H9 (cell line): ENCODE data around the gene MMD. TPM values are rescaled to one million over a fixed set of nuclear protein-coding genes. Genes with fewer than 3 reads are reported as not detected.

Source experiments
- DNase-seq: peaks from one replicate; pipeline ENCODE4 v3.0.0-alpha.2; 2017
- H2AFZ ChIP-seq: one replicate; pipeline ENCODE4 v1.6.1; 2013; ENCODE audit warnings: mild to moderate bottlenecking, low read length, control low read depth, moderate library complexity
- H2AK5ac ChIP-seq: 2 replicates; pipeline ENCODE4 v1.6.1; 2013; ENCODE audit warnings: low read length, control low read depth, mixed read lengths; ENCODE audit not compliant: insufficient read length
- H2BK120ac ChIP-seq: one replicate; pipeline ENCODE4 v1.6.1; 2013; ENCODE audit warnings: low read depth, mild to moderate bottlenecking, low read length, control low read depth, inconsistent platforms; ENCODE audit not compliant: poor library complexity, severe bottlenecking
- H2BK12ac ChIP-seq: 2 replicates; pipeline ENCODE4 v1.6.1; 2013; ENCODE audit warnings: low read length, control low read depth, mixed read lengths, low read depth; ENCODE audit not compliant: insufficient read length
- H2BK15ac ChIP-seq: 2 replicates; pipeline ENCODE4 v1.6.1; 2013; ENCODE audit warnings: low read depth, low read length, control low read depth
- H2BK20ac ChIP-seq: one replicate; pipeline ENCODE4 v1.6.1; 2013; ENCODE audit warnings: low read depth, mild to moderate bottlenecking, low read length, control low read depth, inconsistent platforms; ENCODE audit not compliant: poor library complexity, severe bottlenecking
- H2BK5ac ChIP-seq: 2 replicates; pipeline ENCODE4 v1.6.1; 2013; ENCODE audit warnings: low read length, control low read depth, mixed read lengths; ENCODE audit not compliant: insufficient read length
- H3K14ac ChIP-seq: 2 replicates; pipeline ENCODE4 v1.6.1; 2013; ENCODE audit warnings: low read length, control low read depth; ENCODE audit not compliant: insufficient read depth
- H3K18ac ChIP-seq: 2 replicates; pipeline ENCODE4 v1.6.1; 2013; ENCODE audit warnings: low read depth, mild to moderate bottlenecking, mixed read lengths, low read length, control low read depth; ENCODE audit not compliant: insufficient read length
- H3K23ac ChIP-seq: 2 replicates; pipeline ENCODE4 v1.6.1; 2013; ENCODE audit warnings: low read length, control low read depth, mixed read lengths, low read depth; ENCODE audit not compliant: insufficient read length
- H3K23me2 ChIP-seq: 2 replicates; pipeline ENCODE4 v1.6.1; 2013; ENCODE audit warnings: low read depth, mild to moderate bottlenecking, mixed read lengths, low read length, control low read depth; ENCODE audit not compliant: insufficient read length, poor library complexity, severe bottlenecking
- H3K27ac ChIP-seq: 2 replicates; pipeline ENCODE4 v1.5.1; 2013; ENCODE audit warnings: low read length, control low read depth, mixed read lengths, low read depth; ENCODE audit not compliant: insufficient read length
- H3K27me3 ChIP-seq: 2 replicates; pipeline ENCODE4 v1.6.1; 2013; ENCODE audit warnings: low read length, control low read depth, inconsistent platforms; ENCODE audit not compliant: insufficient read depth
- H3K4ac ChIP-seq: 2 replicates; pipeline ENCODE4 v1.6.1; 2013; ENCODE audit warnings: low read depth, mild to moderate bottlenecking, control low read depth, inconsistent platforms, low read length, moderate library complexity
- H3K4me1 ChIP-seq: 2 replicates; pipeline ENCODE4 v1.6.1; 2013; ENCODE audit warnings: low read length, control low read depth, inconsistent platforms; ENCODE audit not compliant: insufficient read depth
- H3K4me2 ChIP-seq: 2 replicates; pipeline ENCODE4 v1.6.1; 2013; ENCODE audit warnings: low read length, control low read depth, mixed read lengths; ENCODE audit not compliant: insufficient read length, insufficient read depth
- H3K56ac ChIP-seq: 2 replicates; pipeline ENCODE4 v1.6.1; 2013; ENCODE audit warnings: low read depth, mild to moderate bottlenecking, mixed read lengths, low read length, control low read depth; ENCODE audit not compliant: insufficient read length
- H3K79me1 ChIP-seq: 2 replicates; pipeline ENCODE4 v1.6.1; 2013; ENCODE audit warnings: low read depth, mild to moderate bottlenecking, moderate library complexity, low read length, control low read depth, inconsistent platforms; ENCODE audit not compliant: insufficient read depth, poor library complexity, severe bottlenecking
- H3K79me2 ChIP-seq: 2 replicates; pipeline ENCODE4 v1.6.1; 2013; ENCODE audit warnings: low read length, control low read depth, inconsistent platforms; ENCODE audit not compliant: insufficient read depth
- H3K9ac ChIP-seq: 2 replicates; pipeline ENCODE4 v1.6.1; 2013; ENCODE audit warnings: low read length, control low read depth, mixed read lengths; ENCODE audit not compliant: insufficient read length; ENCODE audit errors: extremely low read depth
- H3K9me3 ChIP-seq: one replicate; pipeline ENCODE4 v1.6.1; 2013; ENCODE audit warnings: low read depth, low read length, inconsistent platforms; ENCODE audit not compliant: control insufficient read depth
- H3T11ph ChIP-seq: one replicate; pipeline ENCODE4 v1.6.1; 2013; ENCODE audit warnings: mild to moderate bottlenecking, low read length, control low read depth, inconsistent platforms
- H4K20me1 ChIP-seq: one replicate; pipeline ENCODE4 v1.6.1; 2013; ENCODE audit not compliant: control insufficient read depth, insufficient read length, insufficient read depth
- H4K5ac ChIP-seq: 2 replicates; pipeline ENCODE4 v1.6.1; 2013; ENCODE audit warnings: low read depth, mild to moderate bottlenecking, mixed read lengths, low read length, control low read depth; ENCODE audit not compliant: insufficient read length
- H4K8ac ChIP-seq: replicated peaks from 2 replicates; pipeline ENCODE4 v1.6.1; 2013; ENCODE audit warnings: low read length, control low read depth, mixed read lengths, low read depth; ENCODE audit not compliant: insufficient read length
- H4K91ac ChIP-seq: 2 replicates; pipeline ENCODE4 v1.6.1; 2013; ENCODE audit warnings: low read depth, mild to moderate bottlenecking, moderate library complexity, mixed read lengths, low read length, control low read depth; ENCODE audit not compliant: insufficient read length
- H3K27ac Mint-ChIP-seq, 3 experiments: 2 replicates in 2 of 3; 3 replicates in 1 of 3; pipeline ENCODE4 v1.8.0; 2020 to 2021; ENCODE audit warnings: mixed read lengths in 3 of 3, mild to moderate bottlenecking in 1 of 3, moderate library complexity in 1 of 3
- H3K27me3 Mint-ChIP-seq: 2 replicates; pipeline ENCODE4 v1.8.0; 2021; ENCODE audit warnings: low read depth, mild to moderate bottlenecking, moderate library complexity, mixed read lengths
- H3K36me3 Mint-ChIP-seq, 3 experiments: 2 replicates in 2 of 3; 3 replicates in 1 of 3; pipeline ENCODE4 v1.8.0; 2020 to 2021; ENCODE audit warnings: low read depth in 3 of 3, mixed read lengths in 3 of 3; ENCODE audit not compliant: insufficient read depth in 1 of 3
- H3K4me1 Mint-ChIP-seq, 2 experiments: 2 replicates each; pipeline ENCODE4 v1.8.0; 2020; ENCODE audit warnings: mixed read lengths in 2 of 2
- H3K4me3 Mint-ChIP-seq, 2 experiments: 2 replicates in 1 of 2; 3 replicates in 1 of 2; pipeline ENCODE4 v1.8.0; 2020 to 2021; ENCODE audit warnings: mild to moderate bottlenecking in 2 of 2, mixed read lengths in 2 of 2, moderate library complexity in 1 of 2
- H3K9me3 Mint-ChIP-seq, 2 experiments: 2 replicates in 1 of 2; 3 replicates in 1 of 2; pipeline ENCODE4 v1.8.0; 2020; ENCODE audit warnings: mild to moderate bottlenecking in 2 of 2, mixed read lengths in 2 of 2, moderate library complexity in 1 of 2
- whole genome bisulfite sequencing: extraction: QIAGEN DNeasy Blood & Tissue Kit; methylation state at CpG from one replicate; pipeline ENCODE4 v1.1.7; 2013; ENCODE audit warnings: missing lambda C conversion rate, low lambda C conversion rate, mixed read lengths; ENCODE audit not compliant: insufficient read length; ENCODE audit errors: extremely low coverage; 5-methylcytosine and 5-hydroxymethylcytosine counted together
- total RNA-seq: library from RNA; stranded (reverse); gene quantifications from 2 replicates; pipeline ENCODE4 v1.2.1, GENCODE V29; 2021
- TF ChIP-seq, protein P1 (sequence below): fragments of 200-600 bp; sonication (generic); conservative IDR thresholded peaks from 3 replicates; pipeline ENCODE4 v1.8.0; 2021; ENCODE audit warnings: antibody characterized with exemption, mild to moderate bottlenecking

The MMD gene
- total RNA-seq, 1 experiment from 2014 or later: 24.0 TPM

DNA sequence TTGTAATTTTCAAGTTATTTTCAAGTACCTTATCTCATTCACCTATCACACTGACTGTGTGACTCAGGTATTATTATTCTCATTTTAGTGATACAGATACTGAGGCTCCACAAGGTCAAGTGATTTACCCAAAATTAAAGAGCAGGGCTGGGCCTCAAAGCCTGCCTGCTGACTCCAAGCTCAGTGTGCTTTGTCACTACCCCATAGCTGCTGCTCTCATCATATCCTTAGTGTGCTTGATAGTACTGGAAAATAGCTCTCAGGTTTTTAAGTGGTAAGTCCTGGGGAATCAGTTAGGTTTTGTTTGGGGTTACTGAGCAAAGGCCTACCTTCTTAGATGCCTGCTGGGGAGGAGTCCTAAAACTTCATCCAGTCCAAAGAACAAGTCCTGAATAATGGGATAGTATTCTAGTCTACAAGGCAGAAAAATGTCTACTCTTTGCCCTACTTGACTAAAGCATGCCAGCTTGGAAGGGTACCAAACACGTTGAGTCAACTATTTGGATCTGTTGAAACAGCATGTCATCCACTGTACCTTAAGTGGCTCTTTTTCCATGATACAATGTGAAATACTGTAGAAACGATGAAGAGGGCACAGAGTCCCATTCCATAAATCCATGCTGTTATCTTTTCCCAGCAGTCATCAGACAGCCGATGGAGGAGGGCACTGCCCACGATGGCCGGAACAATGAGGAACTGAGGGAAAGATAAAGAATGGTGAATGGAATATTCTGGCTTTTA is 10.7 kb downstream of the MMD start:
- Histone ChIP-seq H3K27me3 (no peaks in the 10 kb centered on the region), H4K8ac (no peak overlapping the region), H3K9ac (no peak overlapping the region), H3K79me1 (no peaks in the 10 kb centered on the region), H3K4me1 (no peaks in the 10 kb centered on the region), H3K14ac (no peak overlapping the region), H2BK12ac (no peak overlapping the region), H2BK120ac (no peak overlapping the region), H2AK5ac (no peak overlapping the region), H3K79me2 (peaks cover 4% of the 10 kb centered on the region; the same call in 1 of the 2 replicates), H3K56ac (no peak overlapping the region), H3K23ac (no peak overlapping the region), H3T11ph (no peak overlapping the region), H4K20me1 (no peaks in the 10 kb centered on the region), H3K4ac (no peak overlapping the region), H3K23me2 (no peaks in the 10 kb centered on the region), H2BK5ac (no peak overlapping the region), H4K91ac (no peak overlapping the region), H2BK20ac (no peak overlapping the region), H3K9me3 (no peaks in the 10 kb centered on the region), H4K5ac (no peak overlapping the region), H3K4me2 (no peak overlapping the region), H3K27ac (no peak overlapping the region), H2BK15ac (no peak overlapping the region), H3K18ac (no peak overlapping the region), H2AFZ (no peak overlapping the region)
- Mint-ChIP-seq H3K9me3 (no peaks in the 10 kb centered on the region), H3K27ac (no peak overlapping the region; a peak in 1 of 7 replicates), H3K4me3 (no peak overlapping the region), H3K27me3 (no peaks in the 10 kb centered on the region), H3K4me1 (peaks cover 5 to 7% of the 10 kb centered on the region in 2 experiments; a peak in 3 of 4 replicates), H3K36me3 (peaks cover 31 to 73% (median 70%) of the 10 kb centered on the region in 3 experiments)
- TF ChIP-seq, protein P1, sequence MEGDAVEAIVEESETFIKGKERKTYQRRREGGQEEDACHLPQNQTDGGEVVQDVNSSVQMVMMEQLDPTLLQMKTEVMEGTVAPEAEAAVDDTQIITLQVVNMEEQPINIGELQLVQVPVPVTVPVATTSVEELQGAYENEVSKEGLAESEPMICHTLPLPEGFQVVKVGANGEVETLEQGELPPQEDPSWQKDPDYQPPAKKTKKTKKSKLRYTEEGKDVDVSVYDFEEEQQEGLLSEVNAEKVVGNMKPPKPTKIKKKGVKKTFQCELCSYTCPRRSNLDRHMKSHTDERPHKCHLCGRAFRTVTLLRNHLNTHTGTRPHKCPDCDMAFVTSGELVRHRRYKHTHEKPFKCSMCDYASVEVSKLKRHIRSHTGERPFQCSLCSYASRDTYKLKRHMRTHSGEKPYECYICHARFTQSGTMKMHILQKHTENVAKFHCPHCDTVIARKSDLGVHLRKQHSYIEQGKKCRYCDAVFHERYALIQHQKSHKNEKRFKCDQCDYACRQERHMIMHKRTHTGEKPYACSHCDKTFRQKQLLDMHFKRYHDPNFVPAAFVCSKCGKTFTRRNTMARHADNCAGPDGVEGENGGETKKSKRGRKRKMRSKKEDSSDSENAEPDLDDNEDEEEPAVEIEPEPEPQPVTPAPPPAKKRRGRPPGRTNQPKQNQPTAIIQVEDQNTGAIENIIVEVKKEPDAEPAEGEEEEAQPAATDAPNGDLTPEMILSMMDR: no peak
- no CpG with 5 or more reads among the region's 5 CpGs for WGBS
- DNase-seq: no peak
